RWPE2 (cell line): ENCODE results near the gene FBXO3.

Experiments used
- ATAC-seq: fragments of 200-7000 bp; cut with Tn5 transposase; 3 replicates; pipeline ENCODE4 v1.9.1; 2021; ENCODE audit warnings: low read depth
- DNase-seq: peaks from one replicate; pipeline ENCODE4 v3.0.0-alpha.2; 2020; ENCODE audit warnings: low spot score
- H3K27ac ChIP-seq: fragments of 450-650 bp; 2 replicates; pipeline ENCODE4 v1.5.1; 2017; ENCODE audit warnings: mild to moderate bottlenecking; ENCODE audit not compliant: poor library complexity, severe bottlenecking
- H3K27me3 ChIP-seq: fragments of 250-450 bp; sonication (Bioruptor Pico); 2 replicates; pipeline ENCODE4 v1.5.1; 2021; ENCODE audit warnings: mild to moderate bottlenecking, moderate library complexity; ENCODE audit not compliant: insufficient read depth, poor library complexity, severe bottlenecking
- H3K36me3 ChIP-seq: fragments of 250-450 bp; sonication (Bioruptor Pico); 2 replicates; pipeline ENCODE4 v1.5.1; 2020; ENCODE audit warnings: low read depth, mild to moderate bottlenecking, moderate library complexity
- H3K4me1 ChIP-seq: fragments of 250-450 bp; sonication (Bioruptor Pico); 2 replicates; pipeline ENCODE4 v1.5.1; 2021; ENCODE audit warnings: mild to moderate bottlenecking, moderate library complexity; ENCODE audit not compliant: insufficient read depth, poor library complexity, severe bottlenecking
- H3K4me3 ChIP-seq: fragments of 250-450 bp; sonication (Bioruptor Pico); 2 replicates; pipeline ENCODE4 v1.5.1; 2021; ENCODE audit warnings: mild to moderate bottlenecking, moderate library complexity; ENCODE audit not compliant: severe bottlenecking
- H3K9me3 ChIP-seq: fragments of 250-450 bp; sonication (Bioruptor Pico); 2 replicates; pipeline ENCODE4 v1.5.1; 2021; ENCODE audit warnings: mild to moderate bottlenecking, moderate library complexity; ENCODE audit not compliant: severe bottlenecking
- CTCF ChIP-seq: fragments of 450-650 bp; IDR thresholded peaks from one replicate; pipeline ENCODE4 v1.5.1; 2017; ENCODE audit warnings: mild to moderate bottlenecking, moderate library complexity; ENCODE audit not compliant: poor library complexity, severe bottlenecking

Gene FBXO3

DNA sequence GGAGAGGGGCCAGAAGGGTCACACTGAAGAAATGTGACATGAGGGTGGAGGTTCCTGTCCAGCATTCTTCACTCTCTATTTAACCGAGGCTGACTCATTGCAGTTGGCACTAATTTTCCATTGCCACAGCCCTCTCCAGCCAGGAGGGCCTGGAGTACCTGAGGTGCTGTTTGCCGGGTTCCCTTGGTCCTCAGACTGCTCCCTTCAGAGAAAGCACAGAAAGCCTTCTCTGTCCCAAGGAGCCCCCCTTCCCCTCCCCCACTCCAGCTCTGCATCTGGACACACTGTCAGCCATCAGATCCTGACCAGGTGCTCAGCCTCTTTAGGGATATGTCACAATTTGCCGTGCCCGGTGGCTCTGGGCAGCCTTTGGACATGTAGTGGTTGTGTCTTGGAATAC, 70.5 kb downstream of the FBXO3 start:
- Histone ChIP-seq H3K4me3 (no peak overlapping the region), H3K27me3 (no peaks in the 10 kb centered on the region), H3K4me1 (peaks cover 76% of the 10 kb centered on the region), H3K27ac (peak overlapping the region; percentile 100), H3K9me3 (no peaks in the 10 kb centered on the region), H3K36me3 (peaks cover 38% of the 10 kb centered on the region)
- no peak for TF ChIP-seq CTCF
- ATAC-seq (peak; percentile 27), DNase-seq (no peak)

DNA sequence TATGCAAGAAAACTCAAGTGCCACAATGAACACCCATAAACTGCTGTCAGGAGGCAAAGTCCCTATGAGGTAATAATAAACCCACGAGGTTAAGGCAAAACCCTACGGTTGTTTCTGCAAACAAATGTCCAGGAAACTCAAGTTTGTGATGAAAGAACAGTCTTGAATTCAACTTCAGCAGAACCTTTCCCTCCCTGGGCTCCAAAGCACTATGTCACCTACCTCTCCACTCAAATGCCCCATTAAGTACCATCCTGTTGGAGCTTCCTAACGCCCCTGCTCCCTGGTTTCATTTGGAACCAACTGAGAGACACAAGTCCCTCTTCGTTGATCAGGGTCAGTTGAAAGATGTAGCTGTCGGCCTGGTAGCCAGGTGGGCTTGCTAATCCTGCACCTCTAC, 71.1 kb downstream of the FBXO3 start:
- H3K4me3 ChIP-seq = no peak overlapping the region
- no peaks in the 10 kb centered on the region for H3K9me3 ChIP-seq
- H3K36me3 ChIP-seq = peaks cover 34% of the 10 kb centered on the region
- H3K27ac ChIP-seq = peak overlapping the region; percentile 100
- peaks cover 73% of the 10 kb centered on the region for H3K4me1 ChIP-seq
- TF ChIP-seq CTCF = no peak
- ATAC-seq = no peak
- H3K27me3 ChIP-seq = no peaks in the 10 kb centered on the region
- DNase-seq = no peak

GRCh38 chr11:33701302-33702230, 72.8 kb downstream of the FBXO3 start:
- peaks cover 18% of the 10 kb centered on the region for H3K36me3 ChIP-seq
- no peak for TF ChIP-seq CTCF
- DNase-seq (no peak), ATAC-seq (peak; percentile 34)
- H3K4me3 ChIP-seq = peak overlapping the region; percentile 37
- no peaks in the 10 kb centered on the region for H3K27me3 ChIP-seq
- H3K4me1 ChIP-seq = peaks cover 65% of the 10 kb centered on the region
- H3K9me3 ChIP-seq = no peaks in the 10 kb centered on the region
- peak overlapping the region; percentile 100 for H3K27ac ChIP-seq

DNA sequence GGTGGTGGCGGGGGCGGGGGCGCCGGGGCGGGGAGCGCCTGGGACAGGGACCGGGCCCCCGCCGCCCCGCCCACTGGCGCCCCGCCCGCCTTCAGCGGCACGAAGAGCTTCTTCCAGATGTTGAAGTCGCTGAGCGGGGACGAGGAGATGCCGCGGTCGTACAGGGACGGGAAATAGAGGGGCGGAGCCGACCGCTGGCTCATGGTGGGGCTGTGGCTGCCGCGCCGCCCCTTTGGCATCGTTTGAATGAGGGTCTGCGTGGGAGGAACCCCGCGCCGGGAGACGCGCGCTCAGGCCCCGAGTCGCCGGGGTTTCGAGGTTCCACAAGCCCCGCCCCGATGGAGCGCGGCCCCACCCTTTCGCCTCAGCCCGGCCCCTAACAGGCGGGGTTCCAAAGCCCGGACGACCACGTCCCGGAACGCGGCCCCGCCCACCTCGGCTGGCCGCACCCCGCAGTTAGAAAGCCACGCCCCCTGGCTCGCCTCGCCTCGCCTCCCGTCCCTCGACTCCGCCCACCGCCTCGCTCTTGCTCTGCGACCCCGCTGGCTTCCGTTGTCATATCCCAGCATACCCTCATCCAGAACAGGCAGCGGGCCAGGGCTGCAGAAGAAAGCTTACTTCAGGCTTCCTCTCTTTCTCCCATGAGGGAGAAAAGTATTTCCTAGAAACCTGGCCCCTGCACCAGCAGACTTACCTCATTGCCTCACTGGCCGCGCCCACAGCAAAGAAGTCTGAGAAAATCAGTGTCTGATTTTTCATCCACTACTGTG, 73.6 kb downstream of the FBXO3 start, which contains the start of gene C11orf91:
TSS of gene C11orf91 (minus strand) at position 325 of the 770 bp plus-strand sequence. CDS start at position 239, 86 bp downstream.
- H3K9me3 ChIP-seq = no peaks in the 10 kb centered on the region
- TF ChIP-seq CTCF = no peak
- H3K4me1 ChIP-seq = peaks cover 63% of the 10 kb centered on the region
- H3K27ac ChIP-seq = peak within 1 kb of the TSS; percentile 100
- DNase-seq = peak; percentile 96
- H3K27me3 ChIP-seq = no peaks in the 10 kb centered on the region
- ATAC-seq = peak; percentile 56
- H3K4me3 ChIP-seq = peak within 1 kb of the TSS; percentile 37
- peaks cover 9% of the 10 kb centered on the region for H3K36me3 ChIP-seq
